ENCODE results near the gene MPRIP.

- TF ChIP-seq, protein P1, sequence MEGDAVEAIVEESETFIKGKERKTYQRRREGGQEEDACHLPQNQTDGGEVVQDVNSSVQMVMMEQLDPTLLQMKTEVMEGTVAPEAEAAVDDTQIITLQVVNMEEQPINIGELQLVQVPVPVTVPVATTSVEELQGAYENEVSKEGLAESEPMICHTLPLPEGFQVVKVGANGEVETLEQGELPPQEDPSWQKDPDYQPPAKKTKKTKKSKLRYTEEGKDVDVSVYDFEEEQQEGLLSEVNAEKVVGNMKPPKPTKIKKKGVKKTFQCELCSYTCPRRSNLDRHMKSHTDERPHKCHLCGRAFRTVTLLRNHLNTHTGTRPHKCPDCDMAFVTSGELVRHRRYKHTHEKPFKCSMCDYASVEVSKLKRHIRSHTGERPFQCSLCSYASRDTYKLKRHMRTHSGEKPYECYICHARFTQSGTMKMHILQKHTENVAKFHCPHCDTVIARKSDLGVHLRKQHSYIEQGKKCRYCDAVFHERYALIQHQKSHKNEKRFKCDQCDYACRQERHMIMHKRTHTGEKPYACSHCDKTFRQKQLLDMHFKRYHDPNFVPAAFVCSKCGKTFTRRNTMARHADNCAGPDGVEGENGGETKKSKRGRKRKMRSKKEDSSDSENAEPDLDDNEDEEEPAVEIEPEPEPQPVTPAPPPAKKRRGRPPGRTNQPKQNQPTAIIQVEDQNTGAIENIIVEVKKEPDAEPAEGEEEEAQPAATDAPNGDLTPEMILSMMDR (IDR thresholded peaks at IDR 0.05), result no peak
- no peak for TF ChIP-seq POLR2A (IDR thresholded peaks at IDR 0.05)
Observed at GRCh38 chr17:16994631-16995030, 47.6 kb upstream of the MPRIP start.
